ENCODE results near the gene SUPT3H.

- TF ChIP-seq CTCF (conservative IDR thresholded peaks at IDR 0.05 in 1 of 2, IDR thresholded peaks at IDR 0.05 in 1 of 2; ENCODE audit: extremely low read depth in 1 of 2, insufficient read depth in 1 of 2, low read depth in 1 of 2, low read length in 2 of 2) (no peak), EZH2 (IDR thresholded peaks at IDR 0.05; ENCODE audit: borderline replicate concordance, low read length) (no peak)
These were observed 573.7 kb downstream of the SUPT3H start for GRCh38 chr6:44804016-44804415.

Data from mammary epithelial cell (primary cell).